Naive thymus-derived CD4-positive, alpha-beta T cell (primary cell): ENCODE measurements around the gene RASSF8. TPM values are rescaled to one million over a fixed set of nuclear protein-coding genes. Genes with fewer than 3 reads are reported as not detected.

Experiments
- ATAC-seq: fragments of 150-1000 bp; cut with Tn5 transposase; 2 replicates; pipeline ENCODE4 v1.10.0; 2021; ENCODE audit warnings: mild to moderate bottlenecking, moderate library complexity
- CTCF ChIA-PET: fragments of 350-600 bp; sonication (Branson Sonifier 250); formaldehyde crosslinking; loops from one replicate; lab custom pipeline; 2021; ENCODE audit warnings: antibody characterized with exemption; lab: Charles Lee
- POLR2A ChIA-PET: fragments of 350-600 bp; sonication (Branson Sonifier 250); formaldehyde crosslinking; loops from one replicate; lab custom pipeline; 2021; ENCODE audit warnings: antibody characterized with exemption, inconsistent platforms; lab: Charles Lee
- DNase-seq, 9 donors: peaks; one replicate each; pipeline versions ENCODE4 v3.0.0 to v3.0.0-alpha.2; 2020 to 2022; ENCODE audit warnings: mixed read lengths in 1 of 9
- H3K27ac ChIP-seq: one replicate; pipeline ENCODE4 v1.7.0; 2013; ENCODE audit warnings: mild to moderate bottlenecking, low read depth, low read length, moderate library complexity
- H3K27me3 ChIP-seq, 2 donors: one replicate each; pipeline ENCODE4 v1.7.0; 2013; ENCODE audit warnings: low read length in 2 of 2, mild to moderate bottlenecking in 2 of 2, moderate library complexity in 2 of 2; ENCODE audit not compliant: control insufficient read depth in 2 of 2, insufficient read depth in 2 of 2
- H3K36me3 ChIP-seq, 3 experiments: 1 replicate in 2 of 3; 2 replicates in 1 of 3; pipeline ENCODE4 v1.7.0; 2013; ENCODE audit warnings: low read length in 3 of 3, mild to moderate bottlenecking in 3 of 3, moderate library complexity in 1 of 3; ENCODE audit not compliant: insufficient read depth in 3 of 3, control insufficient read depth in 2 of 3
- H3K4me1 ChIP-seq, 2 donors: one replicate each; pipeline ENCODE4 v1.7.0; 2013; ENCODE audit warnings: low read length in 2 of 2, mild to moderate bottlenecking in 2 of 2, moderate library complexity in 1 of 2; ENCODE audit not compliant: control insufficient read depth in 2 of 2, insufficient read depth in 2 of 2
- H3K4me3 ChIP-seq: 2 replicates; pipeline ENCODE4 v1.7.0; 2013; ENCODE audit warnings: mild to moderate bottlenecking, low read length
- H3K9me3 ChIP-seq, 3 experiments: 1 replicate in 2 of 3; 2 replicates in 1 of 3; pipeline ENCODE4 v1.7.0; 2013; ENCODE audit warnings: low read length in 3 of 3; ENCODE audit not compliant: control insufficient read depth in 2 of 3
- H3K27ac Mint-ChIP-seq, 9 donors: one replicate each; pipeline ENCODE4 v1.8.0; 2020 to 2022; ENCODE audit warnings: mixed read lengths in 9 of 9, mild to moderate bottlenecking in 8 of 9, moderate library complexity in 5 of 9, inconsistent platforms in 2 of 9
- H3K27me3 Mint-ChIP-seq, 5 donors: one replicate each; pipeline ENCODE4 v1.8.0; 2021 to 2022; ENCODE audit warnings: mixed read lengths in 5 of 5, mild to moderate bottlenecking in 1 of 5
- H3K36me3 Mint-ChIP-seq, 5 donors: one replicate each; pipeline ENCODE4 v1.8.0; 2020 to 2022; ENCODE audit warnings: mixed read lengths in 5 of 5, mild to moderate bottlenecking in 3 of 5, inconsistent platforms in 1 of 5
- H3K4me1 Mint-ChIP-seq, 7 donors: one replicate each; pipeline ENCODE4 v1.8.0; 2020 to 2022; ENCODE audit warnings: mixed read lengths in 7 of 7, mild to moderate bottlenecking in 3 of 7, inconsistent platforms in 1 of 7
- H3K4me3 Mint-ChIP-seq, 10 donors: one replicate each; pipeline ENCODE4 v1.8.0; 2020 to 2022; ENCODE audit warnings: mild to moderate bottlenecking in 10 of 10, mixed read lengths in 10 of 10, moderate library complexity in 6 of 10, inconsistent platforms in 2 of 10
- H3K9me3 Mint-ChIP-seq, 11 donors: one replicate each; pipeline ENCODE4 v1.8.0; 2020 to 2022; ENCODE audit warnings: mixed read lengths in 11 of 11, mild to moderate bottlenecking in 4 of 11, inconsistent platforms in 1 of 11, moderate library complexity in 1 of 11
- intact Hi-C, 2 donors: fragments of 100-400 bp; cut with micrococcal nuclease; formaldehyde crosslinking; loops; one replicate each; pipeline ENCODE4 v1.15.1; 2023
- polyA plus RNA-seq, 2 donors: library from polyadenylated mRNA; unstranded; fragments of 300-500 nt; fragmentation: Illumina TruSeq; gene quantifications; one replicate each; pipeline ENCODE4 v1.2.3, GENCODE V29; 2021
- total RNA-seq, 6 experiments: library from RNA in 5 of 6; stranded (reverse) in 5 of 6; gene quantifications; 1 replicate in 5 of 6; 2 replicates in 1 of 6; pipeline ENCODE4 v1.2.3 and lab custom pipeline; 2021 to 2026

The RASSF8 gene
- total and polyA plus RNA-seq, 7 experiments from 2014 or later, result 0.03 to 0.64 (median 0.18) TPM; not detected in 3

- Histone ChIP-seq H3K36me3 (no peaks in the 10 kb centered on the region), H3K4me1 (no peaks in the 10 kb centered on the region), H3K4me3 (no peak overlapping the region), H3K27me3 (no peaks in the 10 kb centered on the region), H3K27ac (no peak overlapping the region), H3K9me3 (no peaks in the 10 kb centered on the region)
- no peak overlapping the region for H3K27ac Mint-ChIP-seq
- intact Hi-C loops, result no loop called here
- H3K4me3 Mint-ChIP-seq, result no peak overlapping the region
- ChIA-PET POLR2A (no interaction called here), CTCF (no interaction called here)
- peaks cover 0 to 29% (median 0%) of the 10 kb centered on the region in 5 donors for H3K27me3 Mint-ChIP-seq
- H3K36me3 Mint-ChIP-seq, result no peaks in the 10 kb centered on the region
- peaks cover 0 to 7% (median 0%) of the 10 kb centered on the region in 11 donors for H3K9me3 Mint-ChIP-seq
- no peaks in the 10 kb centered on the region for H3K4me1 Mint-ChIP-seq
- ATAC-seq (no peak), DNase-seq (no peak)
These were observed 15.8 kb upstream of the RASSF8 start for GRCh38 chr12:25942709-25943108.

- Mint-ChIP-seq H3K27ac (no peak overlapping the region), H3K4me1 (no peaks in the 10 kb centered on the region), H3K9me3 (peaks cover 0 to 7% (median 0%) of the 10 kb centered on the region in 11 donors), H3K4me3 (no peak overlapping the region), H3K27me3 (peaks cover 0 to 29% (median 0%) of the 10 kb centered on the region in 5 donors), H3K36me3 (no peaks in the 10 kb centered on the region)
- no peak overlapping the region for H3K4me3 ChIP-seq
- H3K9me3 ChIP-seq, result no peaks in the 10 kb centered on the region
- intact Hi-C loops, result no loop called here
- DNase-seq, result no peak
- ChIA-PET CTCF (no interaction called here), POLR2A (no interaction called here)
- H3K36me3 ChIP-seq, result no peaks in the 10 kb centered on the region
- no peak overlapping the region for H3K27ac ChIP-seq
- no peaks in the 10 kb centered on the region for H3K4me1 ChIP-seq
- H3K27me3 ChIP-seq, result no peaks in the 10 kb centered on the region
- no peak for ATAC-seq
These were observed 14.5 kb upstream of the RASSF8 start for GRCh38 chr12:25943940-25944339.

- intact Hi-C loops, result no loop called here
- CTCF ChIA-PET, result no interaction called here
- H3K9me3 ChIP-seq, result no peaks in the 10 kb centered on the region
- POLR2A ChIA-PET, result no interaction called here
- H3K4me1 Mint-ChIP-seq, result no peaks in the 10 kb centered on the region
- H3K27me3 ChIP-seq, result no peaks in the 10 kb centered on the region
- no peak overlapping the region for H3K27ac Mint-ChIP-seq
- H3K36me3 Mint-ChIP-seq, result no peaks in the 10 kb centered on the region
- no peaks in the 10 kb centered on the region for H3K4me1 ChIP-seq
- no peak for DNase-seq
- no peaks in the 10 kb centered on the region for H3K36me3 ChIP-seq
- H3K4me3 Mint-ChIP-seq, result no peak overlapping the region
- ATAC-seq, result no peak
- H3K4me3 ChIP-seq, result no peak overlapping the region
- H3K9me3 Mint-ChIP-seq, result peaks cover 0 to 9% (median 0%) of the 10 kb centered on the region in 11 donors
- no peak overlapping the region for H3K27ac ChIP-seq
- peaks cover 0 to 18% (median 8%) of the 10 kb centered on the region in 5 donors for H3K27me3 Mint-ChIP-seq
These were observed 9.1 kb upstream of the RASSF8 start for GRCh38 chr12:25949343-25949742.

- Histone ChIP-seq H3K27ac (no peak overlapping the region), H3K36me3 (no peaks in the 10 kb centered on the region), H3K27me3 (no peaks in the 10 kb centered on the region), H3K9me3 (no peaks in the 10 kb centered on the region), H3K4me1 (no peaks in the 10 kb centered on the region), H3K4me3 (no peak overlapping the region)
- intact Hi-C loops, result no loop called here
- no peak for ATAC-seq
- ChIA-PET POLR2A (no interaction called here), CTCF (no interaction called here)
- H3K4me1 Mint-ChIP-seq, result no peaks in the 10 kb centered on the region
- H3K9me3 Mint-ChIP-seq, result peaks cover 0 to 9% (median 0%) of the 10 kb centered on the region in 11 donors
- no peak for DNase-seq
- peaks cover 6 to 24% (median 16%) of the 10 kb centered on the region in 5 donors for H3K27me3 Mint-ChIP-seq
- H3K36me3 Mint-ChIP-seq, result no peaks in the 10 kb centered on the region
- no peak overlapping the region for H3K4me3 Mint-ChIP-seq
- no peak overlapping the region for H3K27ac Mint-ChIP-seq
These were observed 8.0 kb upstream of the RASSF8 start for GRCh38 chr12:25950329-25951115.

GRCh38 chr12:25957793-25958427 is 572 bp upstream of the RASSF8 start:
- Mint-ChIP-seq H3K4me1 (peaks cover 12 to 27% (median 21%) of the 10 kb centered on the region in 7 donors), H3K27ac (no peak overlapping the region), H3K4me3 (peak overlapping the region; percentile 21 to 79 (median 68)), H3K9me3 (peaks cover 0 to 4% (median 0%) of the 10 kb centered on the region in 11 donors), H3K36me3 (peaks cover 0 to 2% (median 0%) of the 10 kb centered on the region in 5 donors), H3K27me3 (peaks cover 63 to 78% (median 71%) of the 10 kb centered on the region in 5 donors)
- ChIA-PET CTCF (no interaction called here), POLR2A (no interaction called here)
- intact Hi-C loops, result loop anchor here in 1 of 2 donors (5.0 kb wide), 1 partner anchor 164 kb away; no protein-coding TSS in a partner anchor
- ATAC-seq (no peak), DNase-seq (peak in 1 of 9 donors; percentile 4)
- Histone ChIP-seq H3K36me3 (no peaks in the 10 kb centered on the region), H3K4me3 (no peak overlapping the region), H3K27me3 (peaks cover 0 to 3% of the 10 kb centered on the region in 2 donors), H3K27ac (no peak overlapping the region), H3K9me3 (no peaks in the 10 kb centered on the region), H3K4me1 (peaks cover 4 to 5% of the 10 kb centered on the region in 2 donors)

- Histone ChIP-seq H3K4me1 (peaks cover 4 to 5% of the 10 kb centered on the region in 2 donors), H3K4me3 (peak overlapping the region; percentile 40), H3K27ac (no peak overlapping the region), H3K36me3 (no peaks in the 10 kb centered on the region), H3K9me3 (no peaks in the 10 kb centered on the region), H3K27me3 (peaks cover 3% of the 10 kb centered on the region in 2 donors)
- Mint-ChIP-seq H3K9me3 (peaks cover 0 to 3% (median 0%) of the 10 kb centered on the region in 11 donors), H3K27me3 (peaks cover 72 to 83% (median 76%) of the 10 kb centered on the region in 5 donors), H3K27ac (peak overlapping the region in 1 of 9 donors; percentile 13), H3K36me3 (peaks cover 0 to 2% (median 0%) of the 10 kb centered on the region in 5 donors), H3K4me3 (peak overlapping the region; percentile 75 to 90 (median 83)), H3K4me1 (peaks cover 12 to 27% (median 21%) of the 10 kb centered on the region in 7 donors)
- intact Hi-C loops, result loop anchor here in 1 of 2 donors (5.0 kb wide), 1 partner anchor 163 kb away; no protein-coding TSS in a partner anchor
- ChIA-PET CTCF (no interaction called here), POLR2A (no interaction called here)
- peak in 3 of 9 donors; percentile 1 to 43 (median 10) for DNase-seq
- no peak for ATAC-seq
These were observed 834 bp downstream of the RASSF8 start for GRCh38 chr12:25959071-25959961.
